H9 (cell line): ENCODE results near the gene STYXL1. TPM values are rescaled to one million over a fixed set of nuclear protein-coding genes. Genes with fewer than 3 reads are reported as not detected.

Experiments
- DNase-seq: peaks from one replicate; pipeline ENCODE4 v3.0.0-alpha.2; 2017
- H2AFZ ChIP-seq: one replicate; pipeline ENCODE4 v1.6.1; 2013; ENCODE audit warnings: mild to moderate bottlenecking, low read length, control low read depth, moderate library complexity
- H2AK5ac ChIP-seq: 2 replicates; pipeline ENCODE4 v1.6.1; 2013; ENCODE audit warnings: low read length, control low read depth, mixed read lengths; ENCODE audit not compliant: insufficient read length
- H2BK120ac ChIP-seq: one replicate; pipeline ENCODE4 v1.6.1; 2013; ENCODE audit warnings: low read depth, mild to moderate bottlenecking, low read length, control low read depth, inconsistent platforms; ENCODE audit not compliant: poor library complexity, severe bottlenecking
- H2BK12ac ChIP-seq: 2 replicates; pipeline ENCODE4 v1.6.1; 2013; ENCODE audit warnings: low read length, control low read depth, mixed read lengths, low read depth; ENCODE audit not compliant: insufficient read length
- H2BK15ac ChIP-seq: 2 replicates; pipeline ENCODE4 v1.6.1; 2013; ENCODE audit warnings: low read depth, low read length, control low read depth
- H2BK20ac ChIP-seq: one replicate; pipeline ENCODE4 v1.6.1; 2013; ENCODE audit warnings: low read depth, mild to moderate bottlenecking, low read length, control low read depth, inconsistent platforms; ENCODE audit not compliant: poor library complexity, severe bottlenecking
- H2BK5ac ChIP-seq: 2 replicates; pipeline ENCODE4 v1.6.1; 2013; ENCODE audit warnings: low read length, control low read depth, mixed read lengths; ENCODE audit not compliant: insufficient read length
- H3K14ac ChIP-seq: 2 replicates; pipeline ENCODE4 v1.6.1; 2013; ENCODE audit warnings: low read length, control low read depth; ENCODE audit not compliant: insufficient read depth
- H3K18ac ChIP-seq: 2 replicates; pipeline ENCODE4 v1.6.1; 2013; ENCODE audit warnings: low read depth, mild to moderate bottlenecking, mixed read lengths, low read length, control low read depth; ENCODE audit not compliant: insufficient read length
- H3K23ac ChIP-seq: 2 replicates; pipeline ENCODE4 v1.6.1; 2013; ENCODE audit warnings: low read length, control low read depth, mixed read lengths, low read depth; ENCODE audit not compliant: insufficient read length
- H3K23me2 ChIP-seq: 2 replicates; pipeline ENCODE4 v1.6.1; 2013; ENCODE audit warnings: low read depth, mild to moderate bottlenecking, mixed read lengths, low read length, control low read depth; ENCODE audit not compliant: insufficient read length, poor library complexity, severe bottlenecking
- H3K27ac ChIP-seq: 2 replicates; pipeline ENCODE4 v1.5.1; 2013; ENCODE audit warnings: low read length, control low read depth, mixed read lengths, low read depth; ENCODE audit not compliant: insufficient read length
- H3K27me3 ChIP-seq: 2 replicates; pipeline ENCODE4 v1.6.1; 2013; ENCODE audit warnings: low read length, control low read depth, inconsistent platforms; ENCODE audit not compliant: insufficient read depth
- H3K4ac ChIP-seq: 2 replicates; pipeline ENCODE4 v1.6.1; 2013; ENCODE audit warnings: low read depth, mild to moderate bottlenecking, control low read depth, inconsistent platforms, low read length, moderate library complexity
- H3K4me1 ChIP-seq: 2 replicates; pipeline ENCODE4 v1.6.1; 2013; ENCODE audit warnings: low read length, control low read depth, inconsistent platforms; ENCODE audit not compliant: insufficient read depth
- H3K4me2 ChIP-seq: 2 replicates; pipeline ENCODE4 v1.6.1; 2013; ENCODE audit warnings: low read length, control low read depth, mixed read lengths; ENCODE audit not compliant: insufficient read length, insufficient read depth
- H3K56ac ChIP-seq: 2 replicates; pipeline ENCODE4 v1.6.1; 2013; ENCODE audit warnings: low read depth, mild to moderate bottlenecking, mixed read lengths, low read length, control low read depth; ENCODE audit not compliant: insufficient read length
- H3K79me1 ChIP-seq: 2 replicates; pipeline ENCODE4 v1.6.1; 2013; ENCODE audit warnings: low read depth, mild to moderate bottlenecking, moderate library complexity, low read length, control low read depth, inconsistent platforms; ENCODE audit not compliant: insufficient read depth, poor library complexity, severe bottlenecking
- H3K79me2 ChIP-seq: 2 replicates; pipeline ENCODE4 v1.6.1; 2013; ENCODE audit warnings: low read length, control low read depth, inconsistent platforms; ENCODE audit not compliant: insufficient read depth
- H3K9ac ChIP-seq: 2 replicates; pipeline ENCODE4 v1.6.1; 2013; ENCODE audit warnings: low read length, control low read depth, mixed read lengths; ENCODE audit not compliant: insufficient read length; ENCODE audit errors: extremely low read depth
- H3K9me3 ChIP-seq: one replicate; pipeline ENCODE4 v1.6.1; 2013; ENCODE audit warnings: low read depth, low read length, inconsistent platforms; ENCODE audit not compliant: control insufficient read depth
- H3T11ph ChIP-seq: one replicate; pipeline ENCODE4 v1.6.1; 2013; ENCODE audit warnings: mild to moderate bottlenecking, low read length, control low read depth, inconsistent platforms
- H4K20me1 ChIP-seq: one replicate; pipeline ENCODE4 v1.6.1; 2013; ENCODE audit not compliant: control insufficient read depth, insufficient read length, insufficient read depth
- H4K5ac ChIP-seq: 2 replicates; pipeline ENCODE4 v1.6.1; 2013; ENCODE audit warnings: low read depth, mild to moderate bottlenecking, mixed read lengths, low read length, control low read depth; ENCODE audit not compliant: insufficient read length
- H4K8ac ChIP-seq: replicated peaks from 2 replicates; pipeline ENCODE4 v1.6.1; 2013; ENCODE audit warnings: low read length, control low read depth, mixed read lengths, low read depth; ENCODE audit not compliant: insufficient read length
- H4K91ac ChIP-seq: 2 replicates; pipeline ENCODE4 v1.6.1; 2013; ENCODE audit warnings: low read depth, mild to moderate bottlenecking, moderate library complexity, mixed read lengths, low read length, control low read depth; ENCODE audit not compliant: insufficient read length
- H3K27ac Mint-ChIP-seq, 3 experiments: 2 replicates in 2 of 3; 3 replicates in 1 of 3; pipeline ENCODE4 v1.8.0; 2020 to 2021; ENCODE audit warnings: mixed read lengths in 3 of 3, mild to moderate bottlenecking in 1 of 3, moderate library complexity in 1 of 3
- H3K27me3 Mint-ChIP-seq: 2 replicates; pipeline ENCODE4 v1.8.0; 2021; ENCODE audit warnings: low read depth, mild to moderate bottlenecking, moderate library complexity, mixed read lengths
- H3K36me3 Mint-ChIP-seq, 3 experiments: 2 replicates in 2 of 3; 3 replicates in 1 of 3; pipeline ENCODE4 v1.8.0; 2020 to 2021; ENCODE audit warnings: low read depth in 3 of 3, mixed read lengths in 3 of 3; ENCODE audit not compliant: insufficient read depth in 1 of 3
- H3K4me1 Mint-ChIP-seq, 2 experiments: 2 replicates each; pipeline ENCODE4 v1.8.0; 2020; ENCODE audit warnings: mixed read lengths in 2 of 2
- H3K4me3 Mint-ChIP-seq, 2 experiments: 2 replicates in 1 of 2; 3 replicates in 1 of 2; pipeline ENCODE4 v1.8.0; 2020 to 2021; ENCODE audit warnings: mild to moderate bottlenecking in 2 of 2, mixed read lengths in 2 of 2, moderate library complexity in 1 of 2
- H3K9me3 Mint-ChIP-seq, 2 experiments: 2 replicates in 1 of 2; 3 replicates in 1 of 2; pipeline ENCODE4 v1.8.0; 2020; ENCODE audit warnings: mild to moderate bottlenecking in 2 of 2, mixed read lengths in 2 of 2, moderate library complexity in 1 of 2
- WGBS: extraction: QIAGEN DNeasy Blood & Tissue Kit; methylation state at CpG from one replicate; pipeline ENCODE4 v1.1.7; 2013; ENCODE audit warnings: missing lambda C conversion rate, low lambda C conversion rate, mixed read lengths; ENCODE audit not compliant: insufficient read length; ENCODE audit errors: extremely low coverage; 5-methylcytosine and 5-hydroxymethylcytosine counted together
- total RNA-seq: library from RNA; stranded (reverse); gene quantifications from 2 replicates; pipeline ENCODE4 v1.2.1, GENCODE V29; 2021
- TF ChIP-seq, protein P1 (sequence below): fragments of 200-600 bp; sonication (generic); conservative IDR thresholded peaks from 3 replicates; pipeline ENCODE4 v1.8.0; 2021; ENCODE audit warnings: antibody characterized with exemption, mild to moderate bottlenecking

Gene STYXL1
- total RNA-seq, 1 experiment from 2014 or later = 38.7 TPM

DNA sequence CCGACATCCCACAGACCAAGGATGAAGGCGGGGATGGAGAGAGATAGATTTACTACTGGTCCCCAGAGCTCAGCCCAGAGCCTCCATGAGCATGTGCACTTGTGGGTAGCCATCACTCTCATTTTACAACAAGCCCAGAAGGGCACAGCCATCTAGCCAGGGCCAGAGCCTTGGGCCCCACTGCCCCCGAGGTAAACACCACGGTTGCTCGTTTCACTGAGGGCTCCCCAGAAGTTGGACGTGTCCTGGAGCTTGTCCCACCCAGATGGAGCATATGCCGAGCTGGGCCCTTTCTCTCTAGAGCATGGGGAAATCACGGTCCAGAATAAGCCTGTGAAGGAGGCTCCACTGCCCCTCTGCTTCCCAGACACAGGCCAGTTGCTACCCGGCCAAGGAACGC, 44.4 kb downstream of the STYXL1 start:
- no peak overlapping the region for H3K9ac ChIP-seq
- no peak overlapping the region for H3K14ac ChIP-seq
- H2BK20ac ChIP-seq = no peak overlapping the region
- no peak overlapping the region for H2AK5ac ChIP-seq
- no peak overlapping the region for H3K4me3 Mint-ChIP-seq
- DNase-seq = no peak
- no peak overlapping the region for H2BK5ac ChIP-seq
- no peak overlapping the region for H2BK15ac ChIP-seq
- no peaks in the 10 kb centered on the region for H3K79me1 ChIP-seq
- H3K9me3 Mint-ChIP-seq = no peaks in the 10 kb centered on the region
- no peak overlapping the region for H4K8ac ChIP-seq
- H3K27ac Mint-ChIP-seq = no peak overlapping the region; a peak in 1 of 7 replicates
- H3K27me3 ChIP-seq = no peaks in the 10 kb centered on the region
- no peaks in the 10 kb centered on the region for H4K20me1 ChIP-seq
- H3K27ac ChIP-seq = no peak overlapping the region
- no peak overlapping the region for H3K23ac ChIP-seq
- peaks cover 17 to 37% (median 22%) of the 10 kb centered on the region in 3 experiments for H3K36me3 Mint-ChIP-seq
- H2BK12ac ChIP-seq = no peak overlapping the region
- no peak overlapping the region for H4K5ac ChIP-seq
- no peak overlapping the region for H2BK120ac ChIP-seq
- H2AFZ ChIP-seq = no peak overlapping the region
- H3K4me1 Mint-ChIP-seq = 0 out of 4 replicates have a peak, but pooled peaks cover 0 to 2% of the 10 kb centered on the region in 2 experiments
- H4K91ac ChIP-seq = no peak overlapping the region
- H3K9me3 ChIP-seq = no peaks in the 10 kb centered on the region
- H3K4ac ChIP-seq = no peak overlapping the region
- no peaks in the 10 kb centered on the region for H3K23me2 ChIP-seq
- H3K4me1 ChIP-seq = no peaks in the 10 kb centered on the region
- WGBS = no CpG with 5 or more reads among the region's 10 CpGs
- no peak overlapping the region for H3K4me2 ChIP-seq
- H3K56ac ChIP-seq = no peak overlapping the region
- H3K18ac ChIP-seq = no peak overlapping the region
- no peaks in the 10 kb centered on the region for H3K27me3 Mint-ChIP-seq
- TF ChIP-seq, protein P1, sequence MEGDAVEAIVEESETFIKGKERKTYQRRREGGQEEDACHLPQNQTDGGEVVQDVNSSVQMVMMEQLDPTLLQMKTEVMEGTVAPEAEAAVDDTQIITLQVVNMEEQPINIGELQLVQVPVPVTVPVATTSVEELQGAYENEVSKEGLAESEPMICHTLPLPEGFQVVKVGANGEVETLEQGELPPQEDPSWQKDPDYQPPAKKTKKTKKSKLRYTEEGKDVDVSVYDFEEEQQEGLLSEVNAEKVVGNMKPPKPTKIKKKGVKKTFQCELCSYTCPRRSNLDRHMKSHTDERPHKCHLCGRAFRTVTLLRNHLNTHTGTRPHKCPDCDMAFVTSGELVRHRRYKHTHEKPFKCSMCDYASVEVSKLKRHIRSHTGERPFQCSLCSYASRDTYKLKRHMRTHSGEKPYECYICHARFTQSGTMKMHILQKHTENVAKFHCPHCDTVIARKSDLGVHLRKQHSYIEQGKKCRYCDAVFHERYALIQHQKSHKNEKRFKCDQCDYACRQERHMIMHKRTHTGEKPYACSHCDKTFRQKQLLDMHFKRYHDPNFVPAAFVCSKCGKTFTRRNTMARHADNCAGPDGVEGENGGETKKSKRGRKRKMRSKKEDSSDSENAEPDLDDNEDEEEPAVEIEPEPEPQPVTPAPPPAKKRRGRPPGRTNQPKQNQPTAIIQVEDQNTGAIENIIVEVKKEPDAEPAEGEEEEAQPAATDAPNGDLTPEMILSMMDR = no peak
- no peak overlapping the region for H3T11ph ChIP-seq
- H3K79me2 ChIP-seq = no peaks in the 10 kb centered on the region
